Large intestine (tissue), 12 donors: ENCODE results near the gene SP140L. TPM values are rescaled to one million over a fixed set of nuclear protein-coding genes. Genes with fewer than 3 reads are reported as not detected.
"Not testable (repeated sequence)": the region's sequence is repeated elsewhere in the genome, so short reads cannot be mapped to it uniquely, and the experiment has no call there.

Experiments used
- DNase-seq, 2 donors: peaks; one replicate each; pipeline versions ENCODE4 v3.0.0 to v3.0.0-alpha.2; 2013
- H3K27ac ChIP-seq: one replicate; pipeline ENCODE4 v1.5.1; 2013; ENCODE audit warnings: low read length
- H3K27me3 ChIP-seq: 2 replicates; pipeline ENCODE4 v1.6.1; 2013; ENCODE audit warnings: low read length; ENCODE audit not compliant: control insufficient read depth, insufficient read depth
- H3K36me3 ChIP-seq: 2 replicates; pipeline ENCODE4 v1.6.1; 2013; ENCODE audit warnings: low read length; ENCODE audit not compliant: control insufficient read depth, insufficient read depth
- H3K4me1 ChIP-seq: one replicate; pipeline ENCODE4 v1.6.1; 2013; ENCODE audit warnings: low read length; ENCODE audit not compliant: control insufficient read depth, insufficient read depth
- H3K4me3 ChIP-seq: one replicate; pipeline ENCODE4 v1.5.1; 2013; ENCODE audit warnings: low read length
- H3K9me3 ChIP-seq: one replicate; pipeline ENCODE4 v1.6.1; 2013; ENCODE audit warnings: mild to moderate bottlenecking, low read depth, low read length, moderate library complexity; ENCODE audit not compliant: control insufficient read depth
- WGBS: methylation state at CpG from one replicate; pipeline ENCODE4 v1.1.5; 2013; ENCODE audit warnings: low lambda C conversion rate; ENCODE audit not compliant: insufficient coverage; 5-methylcytosine and 5-hydroxymethylcytosine counted together
- long read RNA-seq, 11 donors: transcript quantifications; one replicate each; lab custom pipeline, GENCODE V29; 2026
- polyA plus RNA-seq: library from polyadenylated mRNA; unstranded; fragments of 120-200 nt; gene quantifications from one replicate; pipeline ENCODE4 v1.2.1, GENCODE V29; 2013

Gene SP140L
- polyA plus RNA-seq = 20.4 TPM
- long read RNA-seq, donor 1 = 0 reads
- long read RNA-seq, donor 2, partial matches to known transcripts = 0 of 1 reads
- long read RNA-seq, donor 2, other reads (novel, unspliced or antisense) = 0 of 1 reads
- long read RNA-seq, donor 3 = 0 reads
- long read RNA-seq, donor 4 = 0 reads
- long read RNA-seq, donor 5, partial matches to known transcripts = 0 of 1 reads
- long read RNA-seq, donor 5, other reads (novel, unspliced or antisense) = 0 of 1 reads
- long read RNA-seq, donor 6 = 0 reads
- long read RNA-seq, donor 7 = 0 reads
- long read RNA-seq, donor 8, partial matches to known transcripts = 11 of 11 reads
- long read RNA-seq, donor 8, other reads (novel, unspliced or antisense) = 0 of 11 reads
- long read RNA-seq, donor 9 = 0 reads
- long read RNA-seq, donor 10 = 0 reads
- long read RNA-seq, donor 11, partial matches to known transcripts = 0 of 2 reads
- long read RNA-seq, donor 11, other reads (novel, unspliced or antisense) = 0 of 2 reads

DNA sequence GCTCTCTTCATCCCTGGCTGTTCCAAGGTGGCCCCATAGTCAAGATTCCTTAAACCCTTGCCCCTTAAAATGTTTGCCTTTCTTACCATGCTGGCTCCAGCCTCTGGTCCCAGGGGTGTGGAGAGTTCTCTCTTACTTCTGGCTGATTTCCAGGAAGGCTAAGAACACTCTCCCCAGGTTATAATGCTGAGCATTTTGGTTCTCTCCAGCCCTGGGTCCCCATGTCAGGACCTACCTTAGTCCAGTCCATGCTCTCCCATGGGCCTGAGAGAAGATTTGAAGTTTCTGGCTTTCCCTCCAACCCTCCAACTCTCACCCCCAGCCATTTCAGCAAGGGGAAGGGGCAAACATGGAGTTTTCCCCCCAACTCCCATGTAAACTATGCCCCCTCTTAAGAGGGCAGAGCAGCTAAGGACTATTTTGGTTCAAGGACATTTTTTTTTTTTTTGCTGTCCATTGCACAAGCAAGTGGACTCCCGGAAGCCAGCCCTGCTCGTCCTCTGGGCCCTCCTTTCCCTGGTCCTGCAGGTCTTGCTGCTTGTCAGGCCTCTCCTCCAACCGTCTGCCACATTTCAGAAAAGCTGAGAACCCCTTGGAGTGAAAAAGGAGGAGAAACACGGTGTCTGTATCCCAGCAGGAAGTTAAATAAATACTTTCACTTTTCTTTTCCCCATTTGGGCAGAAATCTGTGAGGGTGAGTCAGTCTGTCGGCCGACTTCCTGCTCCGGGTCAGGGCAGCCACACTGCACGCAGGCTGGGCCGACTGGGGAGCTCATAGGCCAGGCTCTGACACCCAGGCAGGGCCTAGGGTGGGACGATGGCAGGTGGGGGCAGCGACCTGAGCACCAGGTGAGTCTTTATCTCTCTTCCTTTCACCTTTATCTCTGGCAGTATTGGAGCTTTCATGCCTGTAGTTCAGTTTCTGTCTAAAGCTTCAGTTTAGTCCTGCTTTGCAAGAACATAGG lies at the start of gene SP140L:
Gene SP140L, plus strand, starts transcription at position 741 of the 965 bp plus-strand sequence. Its CDS starts 77 bp downstream, at position 818.
- DNase-seq = peak; percentile 72 to 89
- H3K27ac ChIP-seq = peak within 1 kb of the TSS; percentile 21
- H3K4me3 ChIP-seq = peak within 1 kb of the TSS; percentile 19
- H3K4me1 ChIP-seq = peaks cover 4% of the 10 kb centered on the region
- no peaks in the 10 kb centered on the region for H3K36me3 ChIP-seq
- no peaks in the 10 kb centered on the region for H3K27me3 ChIP-seq
- WGBS = no CpG with 5 or more reads among the region's 11 CpGs
- H3K9me3 ChIP-seq = peaks cover 7% of the 10 kb centered on the region

DNA sequence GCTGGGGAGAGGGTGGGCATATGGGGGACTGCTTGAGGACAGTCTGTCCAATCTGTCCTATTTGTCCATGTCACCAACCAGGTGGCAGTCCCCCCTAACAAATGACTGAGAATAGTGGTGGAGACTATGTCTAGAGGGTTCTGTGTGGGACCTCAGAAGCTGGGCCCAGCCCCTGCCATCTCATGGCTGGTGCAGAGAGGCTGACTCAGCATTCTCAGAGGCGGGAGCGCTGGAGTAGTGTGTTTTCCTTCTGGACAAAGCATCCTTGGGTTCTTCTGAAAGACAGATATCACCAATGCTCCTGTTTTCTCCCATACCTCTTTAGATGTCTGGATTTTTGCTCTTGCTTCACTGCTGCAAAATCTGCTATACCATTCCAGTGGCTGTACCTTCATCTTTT lies 44.1 kb upstream of the SP140L start:
- Histone ChIP-seq H3K27me3 (no peaks in the 10 kb centered on the region), H3K36me3 (no peaks in the 10 kb centered on the region), H3K27ac (no peak overlapping the region), H3K4me3 (no peak overlapping the region), H3K4me1 (no peaks in the 10 kb centered on the region), H3K9me3 (no peaks in the 10 kb centered on the region)
- no CpG with 5 or more reads among the region's 2 CpGs for WGBS
- no peak for DNase-seq

DNA sequence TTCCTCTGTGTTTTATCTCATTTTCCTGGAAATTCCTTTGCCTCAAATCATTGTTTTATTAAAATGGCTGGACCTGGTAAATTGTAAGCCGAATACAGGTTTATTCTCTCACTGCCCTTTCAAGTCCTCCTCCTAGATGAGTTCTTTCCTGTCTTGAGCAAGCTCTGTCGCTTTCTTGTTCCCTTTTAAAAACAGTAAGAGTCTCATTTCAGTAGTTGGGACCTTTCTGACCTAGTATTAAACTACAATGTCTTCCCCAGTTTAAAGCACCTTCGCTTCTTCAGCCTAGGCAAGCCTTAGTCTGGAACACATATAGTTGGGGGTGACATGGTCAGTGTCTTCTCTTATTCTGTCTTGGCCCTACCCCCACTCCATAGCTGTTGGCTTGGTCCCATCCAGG lies 40.9 kb upstream of the SP140L start:
- DNase-seq = no peak
- Histone ChIP-seq H3K4me3 (no peak overlapping the region), H3K4me1 (no peaks in the 10 kb centered on the region), H3K9me3 (no peaks in the 10 kb centered on the region), H3K27ac (no peak overlapping the region), H3K36me3 (no peaks in the 10 kb centered on the region), H3K27me3 (no peaks in the 10 kb centered on the region)
- WGBS = no CpG with 5 or more reads among the region's 3 CpGs

DNA sequence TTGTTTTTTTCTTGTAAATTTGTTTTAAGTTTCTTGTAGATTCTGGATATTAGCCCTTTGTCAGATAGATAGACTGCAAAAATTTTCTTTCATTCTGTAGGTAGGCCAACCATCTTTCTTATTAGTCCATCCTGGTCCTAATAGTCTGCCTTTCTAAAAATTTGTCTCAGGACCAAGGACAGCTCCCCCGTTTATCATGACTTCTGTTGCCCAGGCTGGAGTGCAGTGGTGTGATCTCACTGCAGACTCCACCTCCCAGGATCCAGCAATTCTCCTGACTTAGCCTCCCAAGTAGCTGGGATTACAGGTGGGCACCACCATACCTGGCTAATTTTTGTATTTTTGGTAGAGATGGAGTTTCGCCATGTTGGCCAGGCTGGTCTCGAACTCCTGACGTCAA lies 37.7 kb upstream of the SP140L start:
- DNase-seq, H3K36me3 ChIP-seq, H3K9me3 ChIP-seq, H3K27me3 ChIP-seq, H3K4me1 ChIP-seq, H3K27ac ChIP-seq, H3K4me3 ChIP-seq: not testable (repeated sequence)
- no CpG with 5 or more reads among the region's 4 CpGs for WGBS

DNA sequence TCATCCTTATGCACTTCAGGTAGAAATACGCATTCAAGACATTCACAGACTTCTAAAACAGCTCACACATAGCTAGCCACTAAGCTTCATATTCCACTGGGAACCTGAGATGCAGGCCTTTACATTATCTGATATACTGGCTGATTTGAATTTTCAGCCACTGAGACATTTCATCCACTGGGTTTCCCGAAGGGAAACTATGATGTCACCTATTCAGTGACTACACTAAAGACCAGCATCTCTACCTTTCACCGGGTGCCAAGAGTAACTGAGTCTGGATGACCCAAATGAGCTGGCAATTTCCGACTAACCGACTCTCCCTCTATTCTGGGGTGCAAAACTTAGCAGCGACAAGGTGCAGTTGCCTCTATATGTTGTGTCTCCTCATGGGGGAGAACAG lies 31.8 kb upstream of the SP140L start:
- DNase-seq = no peak
- no peaks in the 10 kb centered on the region for H3K4me1 ChIP-seq
- H3K27ac ChIP-seq = no peak overlapping the region
- WGBS = no CpG with 5 or more reads among the region's 6 CpGs
- no peaks in the 10 kb centered on the region for H3K9me3 ChIP-seq
- H3K27me3 ChIP-seq = no peaks in the 10 kb centered on the region
- no peaks in the 10 kb centered on the region for H3K36me3 ChIP-seq
- no peak overlapping the region for H3K4me3 ChIP-seq

DNA sequence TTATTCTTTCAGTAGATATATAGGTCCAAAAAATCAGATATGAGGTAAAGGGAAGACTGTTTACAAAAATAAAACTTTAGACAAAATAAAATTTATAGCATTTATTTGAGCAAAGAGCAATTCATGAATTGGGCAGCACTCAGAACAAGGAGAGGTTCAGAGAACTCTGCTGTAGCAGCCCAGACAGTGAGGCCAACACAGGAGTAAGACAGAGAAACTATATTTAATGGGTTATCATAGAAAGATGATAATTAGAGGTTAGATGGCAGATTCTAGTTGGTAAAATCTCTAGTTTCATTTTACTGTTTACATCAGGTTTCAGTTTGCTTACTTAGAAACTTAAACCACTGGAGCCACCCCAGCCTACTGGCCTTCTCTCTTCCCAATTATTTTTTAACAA lies 30.1 kb upstream of the SP140L start:
- H3K27ac ChIP-seq = no peak overlapping the region
- DNase-seq = no peak
- H3K9me3 ChIP-seq = no peaks in the 10 kb centered on the region
- no peaks in the 10 kb centered on the region for H3K36me3 ChIP-seq
- H3K27me3 ChIP-seq = no peaks in the 10 kb centered on the region
- H3K4me3 ChIP-seq = no peak overlapping the region
- H3K4me1 ChIP-seq = no peaks in the 10 kb centered on the region

DNA sequence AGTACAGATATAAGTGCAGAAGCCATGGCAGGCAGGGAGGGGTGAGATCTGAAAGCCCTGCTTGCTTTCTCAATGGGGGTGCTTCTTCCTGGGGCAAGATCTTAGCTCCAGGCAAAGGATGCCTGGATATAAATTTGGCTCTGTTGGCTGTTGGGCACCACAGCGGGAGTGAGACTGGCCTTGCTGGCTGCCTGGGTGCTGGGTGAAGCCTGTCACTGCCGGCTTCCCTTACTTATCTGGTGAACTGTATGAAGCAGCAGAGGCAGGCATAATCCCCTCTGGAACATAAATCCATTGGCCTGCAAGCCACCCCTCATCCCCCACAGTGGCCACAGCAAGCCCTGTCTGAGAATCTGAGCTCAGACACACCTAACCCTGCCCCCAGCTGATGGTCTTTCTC lies 27.4 kb upstream of the SP140L start:
- Histone ChIP-seq H3K27ac (no peak overlapping the region), H3K9me3 (no peaks in the 10 kb centered on the region), H3K27me3 (no peaks in the 10 kb centered on the region), H3K4me3 (no peak overlapping the region), H3K36me3 (no peaks in the 10 kb centered on the region), H3K4me1 (no peaks in the 10 kb centered on the region)
- no peak for DNase-seq
- WGBS = no CpG with 5 or more reads among the region's 2 CpGs

DNA sequence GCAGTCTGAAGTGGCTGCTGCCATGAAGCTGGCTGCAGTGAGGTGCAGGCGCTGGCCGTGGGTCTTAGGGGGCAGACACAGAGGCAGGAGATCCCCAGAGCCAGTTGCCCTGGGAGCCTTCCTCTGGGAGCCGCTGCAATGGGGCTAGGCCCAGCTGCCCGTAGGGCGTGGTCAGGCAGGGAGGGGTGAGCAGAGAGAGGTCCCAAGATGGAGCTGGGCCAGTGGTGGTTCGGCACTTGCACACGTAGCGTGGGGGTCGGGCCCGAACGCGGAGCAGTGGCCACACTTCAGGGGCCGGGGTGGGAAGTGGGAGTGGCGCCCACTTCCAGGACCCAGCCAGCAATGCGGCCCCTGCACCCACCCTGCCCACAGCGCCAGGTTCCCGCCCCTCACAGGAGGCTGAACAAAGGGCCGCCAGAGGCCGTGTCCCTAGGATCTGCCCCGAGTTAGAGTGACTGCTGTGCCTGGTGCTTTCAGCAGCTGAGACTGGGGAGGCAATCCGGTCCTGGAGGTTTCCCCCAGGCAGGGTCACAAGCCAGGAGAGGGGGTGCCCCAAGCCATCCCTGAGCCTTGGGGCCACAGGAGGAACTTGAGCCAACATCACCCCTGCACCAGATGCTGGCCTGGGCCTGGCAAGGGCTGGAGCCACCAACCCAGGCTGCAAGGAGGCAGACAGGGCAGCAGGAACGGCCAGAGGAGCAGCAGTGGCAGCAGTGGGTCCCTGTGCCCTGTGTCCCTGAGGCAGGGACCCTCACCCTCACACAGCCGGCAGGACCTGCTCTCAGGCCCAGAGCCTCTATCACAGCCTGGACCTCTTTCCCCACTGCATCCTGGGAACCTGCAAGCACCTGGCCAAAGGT lies 21.3 kb upstream of the SP140L start:
- Histone ChIP-seq H3K27me3 (no peaks in the 10 kb centered on the region), H3K4me3 (no peak overlapping the region), H3K4me1 (no peaks in the 10 kb centered on the region), H3K36me3 (no peaks in the 10 kb centered on the region), H3K27ac (no peak overlapping the region), H3K9me3 (peaks cover 15% of the 10 kb centered on the region)
- DNase-seq = no peak
- no CpG with 5 or more reads among the region's 23 CpGs for WGBS

DNA sequence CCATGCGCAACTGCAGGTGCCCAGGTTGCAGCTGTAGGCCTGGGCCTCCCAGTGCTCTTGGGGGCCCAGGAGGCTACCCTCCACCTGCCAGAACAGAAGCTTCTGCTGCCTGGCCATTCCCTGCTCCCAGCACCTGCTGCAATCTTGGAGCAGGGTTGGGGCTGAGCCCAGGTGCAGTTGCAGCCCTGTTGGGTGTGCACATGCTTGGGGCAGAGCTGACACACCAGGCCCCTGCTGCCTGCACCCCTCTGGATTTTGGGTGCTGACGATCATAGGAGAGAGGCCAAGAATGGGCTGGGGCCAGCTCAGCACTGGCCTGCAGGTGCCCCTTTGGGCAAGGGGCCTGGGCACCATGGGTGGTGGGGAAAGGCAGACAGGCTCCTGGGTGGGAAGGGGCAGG lies 20.5 kb upstream of the SP140L start:
- H3K27ac ChIP-seq = no peak overlapping the region
- no peak overlapping the region for H3K4me3 ChIP-seq
- H3K9me3 ChIP-seq = peaks cover 15% of the 10 kb centered on the region
- no CpG with 5 or more reads among the region's 2 CpGs for WGBS
- no peaks in the 10 kb centered on the region for H3K27me3 ChIP-seq
- H3K4me1 ChIP-seq = no peaks in the 10 kb centered on the region
- no peak for DNase-seq
- no peaks in the 10 kb centered on the region for H3K36me3 ChIP-seq

DNA sequence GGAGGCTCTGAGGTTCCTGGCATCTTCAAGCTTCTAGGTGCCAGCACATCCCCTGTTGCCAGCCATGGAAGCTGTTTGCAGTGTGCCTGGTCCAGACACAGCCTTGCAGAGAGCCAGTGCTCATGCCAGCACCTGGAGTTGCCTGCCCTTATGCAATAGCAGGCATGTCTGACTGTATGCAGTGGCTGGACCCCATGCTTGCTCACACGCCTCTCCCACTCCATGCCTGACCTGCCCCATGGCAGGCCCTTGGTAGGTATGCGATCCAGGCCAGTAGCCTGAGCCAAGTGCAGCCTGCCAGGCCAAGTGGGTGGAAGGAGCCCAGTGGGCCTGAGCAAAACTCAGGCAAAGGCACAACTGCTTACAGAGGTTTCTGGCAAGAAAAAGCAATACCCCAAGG lies 19.5 kb upstream of the SP140L start:
- Histone ChIP-seq H3K4me3 (no peak overlapping the region), H3K27ac (no peak overlapping the region), H3K36me3 (no peaks in the 10 kb centered on the region), H3K4me1 (no peaks in the 10 kb centered on the region), H3K27me3 (no peaks in the 10 kb centered on the region), H3K9me3 (peaks cover 15% of the 10 kb centered on the region)
- no peak for DNase-seq
- WGBS = no CpG with 5 or more reads among the region's 2 CpGs
